Measurements from ENCODE around the gene TCF4.
A peak's percentile ranks its signal among the peaks of the same experiment; 100 is the strongest.
"Not testable (repeated sequence)": the region's sequence is repeated elsewhere in the genome, so short reads cannot be mapped to it uniquely, and the experiment has no call there.

TCF4 gene

DNA sequence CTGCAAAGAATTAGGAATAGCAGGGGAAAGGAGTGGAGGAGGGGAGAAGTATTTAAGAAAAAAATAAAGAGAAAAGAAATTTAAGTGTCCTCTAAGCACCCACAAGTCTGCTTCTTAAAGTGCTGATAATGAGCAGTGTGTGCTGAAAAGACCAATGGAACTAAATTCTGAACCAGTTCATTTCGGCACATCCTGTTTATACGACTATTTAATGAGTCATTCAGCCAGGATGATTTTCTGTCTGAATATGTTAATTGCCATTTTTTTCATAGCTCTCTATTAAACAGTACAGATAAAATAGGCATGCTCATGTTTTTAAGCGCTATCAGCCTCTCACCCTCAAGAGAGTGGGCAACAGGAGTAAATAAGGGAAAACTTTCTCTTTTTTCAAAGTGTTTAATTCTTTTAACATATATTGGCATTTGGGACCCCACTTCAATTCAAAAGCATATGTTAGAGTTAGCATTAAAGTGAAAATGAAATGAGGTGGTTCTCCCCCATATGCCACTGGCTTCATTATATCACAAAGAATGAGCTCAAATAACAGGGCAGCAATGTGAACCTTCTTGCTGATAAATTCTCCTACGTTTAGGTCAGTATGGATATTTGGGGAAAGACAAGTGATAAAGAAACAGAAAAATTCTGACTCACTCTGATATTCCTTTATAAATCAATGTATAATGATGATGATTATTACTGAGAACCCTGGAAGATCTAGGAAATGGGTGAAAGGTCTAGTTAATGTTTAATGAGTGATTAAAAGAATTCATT, 87.5 kb downstream of the TCF4 start:
- no peak for DNase-seq

DNA sequence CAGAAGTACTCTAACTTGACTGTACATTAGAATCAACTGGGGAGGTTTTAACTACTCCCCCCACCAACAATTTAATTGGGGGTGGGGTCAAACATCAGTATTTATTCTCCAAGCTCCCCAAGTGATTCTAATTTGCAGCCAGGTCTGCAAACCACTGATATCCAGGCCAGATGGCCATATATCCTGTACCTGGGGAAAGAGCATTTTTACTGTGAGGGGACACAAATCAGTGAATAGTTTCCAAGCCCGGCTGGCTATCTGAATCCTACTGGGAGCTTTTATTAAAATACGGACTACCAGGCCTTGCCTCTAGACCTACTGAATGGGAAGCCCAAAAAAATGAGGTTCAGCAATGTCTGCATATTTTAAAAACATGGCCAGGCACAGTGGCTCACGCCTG, 88.5 kb downstream of the TCF4 start:
- DNase-seq: no peak

- DNase-seq: no peak
These were observed 90.1 kb downstream of the TCF4 start for GRCh38 chr18:55497825-55498403.

DNA sequence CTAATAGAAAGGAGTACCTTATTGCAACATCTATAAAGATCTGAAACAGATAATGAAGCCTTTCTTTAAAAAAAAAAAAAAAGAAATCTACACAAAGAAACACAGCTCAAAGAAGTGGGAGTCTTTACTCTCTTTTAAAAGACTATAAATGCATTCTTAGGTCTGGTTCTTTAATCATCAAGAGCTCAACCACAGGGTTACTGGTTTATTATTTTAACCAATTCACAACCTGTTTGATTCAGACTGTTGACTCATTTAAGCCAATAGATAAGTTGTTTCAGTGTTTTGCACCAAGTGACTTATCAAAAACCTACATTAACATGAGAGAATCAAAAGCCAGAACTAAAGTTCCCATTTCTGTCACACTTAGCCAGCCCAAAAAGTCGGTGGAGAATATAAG, 93.1 kb downstream of the TCF4 start:
- DNase-seq: no peak

- DNase-seq: no peak
These were observed 93.6 kb downstream of the TCF4 start for GRCh38 chr18:55494441-55494840.

DNA sequence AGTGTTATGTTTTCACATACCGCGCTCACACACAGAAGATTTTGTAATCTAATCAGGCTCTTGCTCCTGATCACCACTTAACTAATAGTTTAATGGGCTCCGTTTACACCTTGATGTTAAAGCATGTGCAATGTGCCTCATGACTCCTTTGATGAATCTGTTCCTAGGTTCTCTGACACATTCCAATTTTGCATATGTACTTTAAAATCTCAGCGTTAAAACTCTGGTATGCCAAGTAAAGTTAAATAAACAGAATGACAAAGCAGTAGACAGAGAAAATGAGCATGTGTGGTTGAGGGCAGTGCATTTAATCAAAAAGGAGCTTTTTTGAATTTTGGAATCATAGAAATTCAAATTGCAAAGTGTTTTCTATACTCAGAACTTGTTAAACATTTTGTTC, 96.4 kb downstream of the TCF4 start:
- DNase-seq: no peak

GRCh38 chr18:55489034-55489986, 98.7 kb downstream of the TCF4 start:
- DNase-seq: no peak

DNA sequence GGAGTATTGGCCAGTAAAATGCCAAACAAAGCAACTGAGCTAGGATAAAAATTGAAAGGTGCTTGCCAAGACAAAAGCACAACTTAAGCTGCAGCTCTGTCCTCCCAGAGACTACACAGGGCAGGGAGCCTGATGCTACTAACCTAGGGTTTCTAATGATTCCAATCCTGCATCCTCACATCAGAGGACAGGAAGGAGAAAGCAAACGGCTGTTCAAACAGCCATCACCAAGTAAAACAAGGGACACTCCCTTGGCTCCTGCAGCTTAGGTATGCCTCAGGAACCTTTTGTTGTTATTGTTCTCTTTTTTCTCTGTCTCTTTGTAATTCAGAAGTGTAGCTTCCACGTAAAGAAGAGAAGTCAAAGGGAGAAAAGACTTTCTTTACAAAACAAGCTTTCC, 99.5 kb downstream of the TCF4 start:
- no peak for DNase-seq

DNA sequence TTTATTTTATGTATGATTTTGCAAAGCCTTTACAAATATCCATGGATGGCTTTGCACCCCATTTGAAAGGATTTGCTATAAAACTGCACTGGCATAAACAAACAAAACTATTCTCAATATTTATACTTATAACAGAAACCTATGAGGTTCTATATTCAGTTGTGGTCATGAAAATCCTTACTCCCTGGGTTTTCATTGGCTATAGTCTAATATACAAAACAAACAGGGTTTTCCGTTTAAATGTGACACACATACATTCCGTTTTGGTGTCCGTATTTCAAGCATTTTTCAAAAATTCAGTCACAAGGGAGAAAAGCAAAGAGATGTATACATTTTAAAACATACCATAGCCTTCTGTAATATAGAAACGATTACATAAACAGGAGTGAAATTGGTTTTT, 100.0 kb downstream of the TCF4 start:
- no peak for DNase-seq

DNA sequence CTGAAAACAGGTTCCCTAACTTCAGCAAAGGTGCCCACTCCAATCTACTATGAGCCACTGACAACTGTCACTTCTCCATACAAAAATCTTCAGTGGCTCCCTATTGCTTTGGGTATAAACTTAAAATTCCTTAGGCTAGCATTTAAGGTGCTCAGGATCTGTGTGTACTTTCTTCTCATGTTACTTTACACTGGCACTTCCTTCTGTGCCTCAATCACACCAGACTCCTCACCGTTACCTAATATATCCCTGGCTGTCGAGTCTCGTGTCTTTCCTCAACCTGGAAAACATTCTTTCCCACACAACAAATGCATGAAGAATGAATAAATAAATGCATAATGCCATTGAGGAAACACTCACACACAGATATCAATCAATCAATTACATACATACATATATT, 101.1 kb downstream of the TCF4 start:
- DNase-seq: no peak

GRCh38 chr18:55485666-55486065, 102.3 kb downstream of the TCF4 start:
- DNase-seq: no peak

DNA sequence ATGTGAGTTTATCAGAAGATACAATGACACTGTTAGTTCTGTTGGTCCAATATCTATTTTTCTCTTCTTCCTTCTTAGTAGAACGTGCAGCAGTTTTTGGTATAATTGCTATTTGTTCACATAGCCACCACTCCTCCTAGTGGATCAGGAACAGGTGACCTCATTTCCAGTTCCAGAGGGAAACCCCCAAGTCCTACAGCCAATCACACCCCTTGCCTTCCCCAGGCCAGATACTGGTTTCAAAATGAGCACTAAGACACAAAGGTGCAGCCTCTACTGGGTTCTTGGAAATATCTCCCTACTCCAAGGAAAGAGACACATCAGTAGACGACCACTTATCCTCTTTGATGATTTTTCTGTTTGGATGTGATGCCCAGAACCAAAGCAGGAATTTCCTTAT, 103.2 kb downstream of the TCF4 start:
- DNase-seq: no peak

- DNase-seq: no peak
These were observed 104.6 kb downstream of the TCF4 start for GRCh38 chr18:55483266-55483871.

GRCh38 chr18:55479656-55480420, 108.2 kb downstream of the TCF4 start:
- no peak for DNase-seq

DNA sequence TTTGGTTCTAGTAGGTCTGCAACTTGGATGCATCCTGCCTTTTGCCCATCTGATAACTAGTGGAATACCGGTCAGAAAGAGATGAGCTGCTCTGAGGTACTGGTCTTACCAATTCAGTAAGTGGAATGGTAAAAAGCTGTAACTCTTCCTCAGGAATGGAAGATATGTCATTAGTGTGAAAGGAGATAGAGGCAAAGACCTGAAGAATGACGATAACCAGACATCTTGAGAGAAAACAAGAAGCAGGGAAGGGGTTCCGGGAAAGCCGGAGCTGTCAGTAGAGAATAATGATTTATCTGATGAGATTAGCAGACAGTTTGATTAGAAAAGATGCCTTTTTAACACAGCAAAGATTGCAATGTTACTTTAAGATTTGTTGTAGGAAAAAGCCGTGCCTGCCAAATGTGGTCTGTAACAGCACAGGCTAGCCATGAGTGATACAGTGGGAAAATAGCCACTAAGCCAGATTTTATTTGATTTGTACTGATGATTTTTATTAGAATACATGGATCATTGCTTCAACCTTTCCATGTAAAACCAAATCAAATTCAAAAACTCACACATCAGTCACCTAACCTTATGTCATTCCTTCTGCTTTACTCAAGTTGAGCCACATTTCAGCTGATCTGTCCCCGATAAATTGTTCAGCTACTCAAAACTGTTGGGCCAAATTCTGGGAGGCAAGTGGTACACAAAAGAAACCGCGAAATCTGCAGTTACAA, 110.0 kb downstream of the TCF4 start:
- DNase-seq: no peak

GRCh38 chr18:55477499-55477859, 110.5 kb downstream of the TCF4 start:
- DNase-seq: peak; percentile 19

- no peak for DNase-seq
These were observed 112.1 kb downstream of the TCF4 start for GRCh38 chr18:55475916-55476315.

GRCh38 chr18:55475467-55475866, 112.5 kb downstream of the TCF4 start:
- no peak for DNase-seq

DNA sequence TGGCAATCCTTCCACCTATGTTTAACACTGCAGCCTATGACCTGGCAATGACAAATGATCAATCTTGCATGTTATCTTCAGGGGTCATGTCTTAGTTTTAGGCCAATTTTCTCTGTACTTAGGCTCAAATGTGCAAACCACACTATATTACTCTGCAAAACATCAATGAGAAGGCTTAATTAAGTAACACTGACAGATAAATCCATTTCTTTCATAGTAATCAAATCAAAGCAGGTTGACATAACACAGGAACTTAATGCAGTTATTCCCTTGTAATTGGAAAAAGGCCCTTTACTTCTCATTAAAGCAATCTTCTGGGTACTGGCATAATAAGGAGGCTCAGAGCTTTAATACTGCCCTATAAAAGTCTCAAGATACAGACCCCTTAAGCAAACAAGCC, 114.4 kb downstream of the TCF4 start:
- DNase-seq: no peak

DNA sequence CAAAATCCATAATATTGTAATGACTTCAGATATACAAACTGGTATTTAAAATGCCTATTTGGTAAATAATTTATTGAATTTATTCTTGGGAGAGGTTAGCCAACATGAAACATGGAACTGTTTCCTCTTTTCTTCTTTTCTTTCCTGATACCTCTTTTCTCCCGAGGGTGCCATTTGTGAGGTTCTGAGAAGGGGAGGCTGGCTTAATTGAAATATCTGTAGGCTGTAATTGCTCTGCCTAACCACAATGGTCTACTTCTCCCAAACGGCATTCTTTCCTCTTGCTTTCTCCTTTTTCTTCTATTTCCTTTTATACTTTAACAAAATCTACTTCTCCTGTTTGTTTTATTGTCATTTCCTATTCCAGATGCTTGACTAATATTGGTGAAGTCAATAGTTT, 114.9 kb downstream of the TCF4 start:
- no peak for DNase-seq

DNA sequence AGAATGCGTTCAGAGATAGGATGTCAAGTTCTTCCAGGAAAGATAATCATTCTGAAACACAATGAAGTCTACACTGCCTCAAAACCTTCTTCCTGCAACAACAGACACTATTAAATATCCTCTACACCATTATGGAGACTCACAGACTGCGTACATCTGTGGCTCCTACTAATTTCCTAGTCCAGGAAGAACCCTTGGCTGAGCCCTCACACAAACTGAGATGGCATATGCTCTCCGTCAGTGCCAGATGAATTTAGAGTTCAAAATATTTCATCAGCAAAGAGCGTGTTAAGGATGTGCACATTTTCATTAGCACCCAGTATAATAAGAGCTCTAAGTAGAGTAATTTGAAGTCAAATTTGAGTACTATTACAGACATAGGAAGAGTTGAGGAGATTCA, 117.2 kb downstream of the TCF4 start:
- DNase-seq: no peak

- not testable (repeated sequence) for DNase-seq
These were observed 118.9 kb downstream of the TCF4 start for GRCh38 chr18:55469134-55469533.
